ENCODE data around the gene RPP40. TPM values are rescaled to one million over a fixed set of nuclear protein-coding genes. Genes with fewer than 3 reads are reported as not detected.
A peak's percentile ranks its signal among the peaks of the same experiment; 100 is the strongest.

The RPP40 gene
- total and polyA plus RNA-seq, 2 of the 8 experiments (the other 6 are each of a cell fraction or from before 2014, with no cell fraction given): 7.0 to 15.7 TPM

GRCh38 chr6:4983322-4983721 is 20.5 kb downstream of the RPP40 start:
- no peaks in the 10 kb centered on the region for H3K36me3 ChIP-seq (ENCODE audit: control insufficient read depth in 2 of 4, insufficient read depth in 4 of 4, low read length in 3 of 4)
- no peaks in the 10 kb centered on the region for H4K20me1 ChIP-seq (replicated peaks in 1 of 2; ENCODE audit: control insufficient read depth in 1 of 2, insufficient read depth in 2 of 2, low read length in 2 of 2)
- H3K79me2 ChIP-seq (ENCODE audit: control insufficient read depth in 1 of 2, insufficient read depth in 2 of 2, low read length in 2 of 2): no peaks in the 10 kb centered on the region
- no peak overlapping the region for H3K4me2 ChIP-seq (ENCODE audit: insufficient read depth in 1 of 2, low read depth in 2 of 2, low read length in 2 of 2)
- no peak overlapping the region for H2BK20ac ChIP-seq (ENCODE audit: low read length)
- no peak overlapping the region for H3K23ac ChIP-seq (ENCODE audit: insufficient read length)
- H3K27ac ChIP-seq (ENCODE audit: low read depth, low read length): no peak overlapping the region
- no peak overlapping the region for H4K91ac ChIP-seq (replicated peaks; ENCODE audit: insufficient read length, low read length)
- H2BK120ac ChIP-seq (replicated peaks; ENCODE audit: low read depth, low read length): no peak overlapping the region
- H2BK15ac ChIP-seq (ENCODE audit: low read length): 0 out of 2 replicates have a peak overlapping the region, but pooled peaks have one; percentile 29
- H4K5ac ChIP-seq (ENCODE audit: insufficient read length, low read depth, low read length): no peak overlapping the region
- H3K9ac ChIP-seq (replicated peaks in 1 of 4; ENCODE audit: extremely low read depth in 1 of 4, low read depth in 3 of 4, low read length in 3 of 4): no peak overlapping the region
- H4K8ac ChIP-seq (ENCODE audit: extremely low read depth, insufficient read depth, low read length): no peak overlapping the region
- H3K4ac ChIP-seq (replicated peaks; ENCODE audit: insufficient read length, low read depth, low read length): no peak overlapping the region
- no peak overlapping the region for H2AK5ac ChIP-seq (ENCODE audit: low read depth, low read length)
- FAIRE-seq (no peak), DNase-seq (ENCODE audit: low read depth in 1 of 2, low spot score in 2 of 2) (no peak)
- no peak overlapping the region for H2BK5ac ChIP-seq (ENCODE audit: low read depth, low read length)
- 89% methylated on average over 6 of the region's 6 CpGs; no CpG with 5 or more reads in 1 of the 2 experiments for WGBS, 2 experiments (ENCODE audit: extremely low coverage in 1 of 2, insufficient coverage in 1 of 2, insufficient read length in 1 of 2, insufficient replicate concordance in 2 of 2, low coverage in 1 of 2, low lambda C conversion rate in 2 of 2, missing lambda C conversion rate in 1 of 2)
- H2AFZ ChIP-seq (ENCODE audit: low read length): no peak overlapping the region
- H3K27me3 ChIP-seq (replicated peaks in 1 of 4; ENCODE audit: control insufficient read depth in 3 of 4, extremely low read depth in 1 of 4, insufficient read depth in 3 of 4, low read length in 3 of 4): no peaks in the 10 kb centered on the region
- H3K56ac ChIP-seq (replicated peaks; ENCODE audit: insufficient read length, low read depth, low read length): no peak overlapping the region
- ChIA-PET POLR2A (ENCODE audit: partially characterized antibody) (interaction anchor here (1.2 to 1.5 kb wide), 2 partner anchors 9 to 18 kb away, joined by 3 read pairs; no protein-coding TSS in a partner anchor), CTCF (ENCODE audit: partially characterized antibody) (interaction anchor here (0.7 to 1.8 kb wide), 5 partner anchors 9 to 74 kb away, joined by 3 to 5 read pairs (median 3); no protein-coding TSS in a partner anchor)
- H3K4me3 ChIP-seq (ENCODE audit: extremely low read depth in 1 of 4, insufficient read depth in 2 of 4, low read depth in 3 of 4, low read length in 4 of 4): no peak overlapping the region
- no peaks in the 10 kb centered on the region for H3K79me1 ChIP-seq (ENCODE audit: low read depth, low read length)
- H2BK12ac ChIP-seq (ENCODE audit: low read depth, low read length): no peak overlapping the region
- H3K23me2 ChIP-seq (ENCODE audit: low read depth, low read length): no peaks in the 10 kb centered on the region
- H3K14ac ChIP-seq (ENCODE audit: insufficient read length): no peak overlapping the region
- no peak overlapping the region for H3K18ac ChIP-seq (ENCODE audit: extremely low read depth, low read length)
- no peaks in the 10 kb centered on the region for H3K4me1 ChIP-seq (replicated peaks in 1 of 4; ENCODE audit: control insufficient read depth in 3 of 4, insufficient read depth in 4 of 4, low read length in 3 of 4)
- H3K9me3 ChIP-seq (ENCODE audit: insufficient read depth in 2 of 2, low read depth in 1 of 2, low read length in 1 of 2): peaks cover 4% of the 10 kb centered on the region in 2 experiments; a peak in 1 of 4 replicates
- TF ChIP-seq SP1 (IDR thresholded peaks at IDR 0.05; ENCODE audit: low read depth, low read length) (no peak), YY1 (IDR thresholded peaks at IDR 0.05; ENCODE audit: low read depth, low read length) (no peak), RFX5 (IDR thresholded peaks at IDR 0.05; ENCODE audit: borderline replicate concordance, low read depth, low read length) (no peak), HDAC2 (IDR thresholded peaks at IDR 0.05; ENCODE audit: borderline replicate concordance in 1 of 2, low read depth in 2 of 2, low read length in 2 of 2) (no peak), KDM4A (IDR thresholded peaks at IDR 0.05; ENCODE audit: low read depth, low read length, severe bottlenecking) (no peak), TAF1 (IDR thresholded peaks at IDR 0.05; ENCODE audit: low read depth, low read length) (no peak), KDM5A (IDR thresholded peaks at IDR 0.05; ENCODE audit: low read length) (no peak), CHD2 (IDR thresholded peaks at IDR 0.05; ENCODE audit: low read length) (no peak), SRF (IDR thresholded peaks at IDR 0.05; ENCODE audit: low read depth, low read length) (no peak), CTBP2 (IDR thresholded peaks at IDR 0.05; ENCODE audit: borderline replicate concordance, insufficient read depth, insufficient read length, low read length) (no peak), EZH2 (IDR thresholded peaks at IDR 0.05; ENCODE audit: low read depth, low read length, severe bottlenecking) (no peak), MAX (IDR thresholded peaks at IDR 0.05) (no peak), TAF7 (optimal IDR thresholded peaks at IDR 0.05; ENCODE audit: borderline replicate concordance, low read depth, low read length) (no peak), HDAC6 (IDR thresholded peaks at IDR 0.05; ENCODE audit: low read depth, low read length) (no peak)
